H1 (cell line): ENCODE measurements around the gene H2AZ2. TPM values are rescaled to one million over a fixed set of nuclear protein-coding genes. Genes with fewer than 3 reads are reported as not detected.

ENCODE experiments used
- CTCF ChIA-PET: fragments of 300-600 bp; sonication (Branson Sonifier 250); formaldehyde crosslinking; loops from one replicate; lab custom pipeline; 2021; ENCODE audit not compliant: partially characterized antibody; lab: Charles Lee
- POLR2A ChIA-PET: fragments of 300-600 bp; sonication (Branson Sonifier 250); formaldehyde crosslinking; loops from one replicate; lab custom pipeline; 2021; ENCODE audit warnings: inconsistent platforms; ENCODE audit not compliant: partially characterized antibody; lab: Charles Lee
- DNase-seq, 2 experiments: peaks; one replicate each; pipeline versions ENCODE4 v3.0.0 to v3.0.0-alpha.2; 2010 to 2022; ENCODE audit warnings: low spot score in 2 of 2, low read depth in 1 of 2, mixed read lengths in 1 of 2
- FAIRE-seq: peaks from 2 replicates; lab custom pipeline; 2011; peaks lifted over from hg19 to GRCh38; lab: Jason Lieb, UNC
- H2AFZ ChIP-seq: 2 replicates; pipeline ENCODE4 v1.8.1; 2012; ENCODE audit warnings: low read length, inconsistent platforms
- H2AK5ac ChIP-seq: 2 replicates; pipeline ENCODE4 v1.6.1; 2013; ENCODE audit warnings: low read depth, low read length
- H2BK120ac ChIP-seq: replicated peaks from 2 replicates; pipeline ENCODE3; 2013; ENCODE audit warnings: low read depth, low read length, inconsistent platforms
- H2BK12ac ChIP-seq: 2 replicates; pipeline ENCODE4 v1.6.1; 2013; ENCODE audit warnings: low read depth, low read length
- H2BK15ac ChIP-seq: 2 replicates; pipeline ENCODE4 v1.6.1; 2013; ENCODE audit warnings: low read length
- H2BK20ac ChIP-seq: 2 replicates; pipeline ENCODE4 v1.6.1; 2013; ENCODE audit warnings: low read length
- H2BK5ac ChIP-seq: 2 replicates; pipeline ENCODE4 v1.6.1; 2013; ENCODE audit warnings: low read depth, low read length
- H3K14ac ChIP-seq: 2 replicates; pipeline ENCODE4 v1.6.1; 2013; ENCODE audit warnings: inconsistent platforms; ENCODE audit not compliant: insufficient read length
- H3K18ac ChIP-seq: 2 replicates; pipeline ENCODE4 v1.6.1; 2013; ENCODE audit warnings: low read length; ENCODE audit errors: extremely low read depth
- H3K23ac ChIP-seq: 2 replicates; pipeline ENCODE4 v1.6.1; 2013; ENCODE audit warnings: inconsistent platforms; ENCODE audit not compliant: insufficient read length
- H3K23me2 ChIP-seq: 2 replicates; pipeline ENCODE4 v1.6.1; 2013; ENCODE audit warnings: low read depth, low read length
- H3K27ac ChIP-seq: 2 replicates; pipeline ENCODE4 v1.6.1; 2011; ENCODE audit warnings: low read depth, low read length, inconsistent platforms
- H3K27me3 ChIP-seq, 4 experiments: replicated peaks in 1 of 4; 1 replicate in 1 of 4; 2 replicates in 3 of 4; pipeline versions ENCODE4 v1.6.1 to v1.8.1; 2011 to 2013; ENCODE audit warnings: low read length in 3 of 4, mild to moderate bottlenecking in 3 of 4, inconsistent platforms in 2 of 4, mixed read lengths in 2 of 4, moderate library complexity in 1 of 4; ENCODE audit not compliant: control insufficient read depth in 3 of 4, insufficient read depth in 3 of 4; ENCODE audit errors: extremely low read depth in 1 of 4
- H3K36me3 ChIP-seq, 4 experiments: 2 replicates each; pipeline versions ENCODE4 v1.6.1 to v1.8.1; 2011 to 2013; ENCODE audit warnings: mild to moderate bottlenecking in 4 of 4, low read length in 3 of 4, moderate library complexity in 2 of 4, control low read depth in 1 of 4, inconsistent platforms in 1 of 4; ENCODE audit not compliant: insufficient read depth in 4 of 4, control insufficient read depth in 2 of 4
- H3K4ac ChIP-seq: replicated peaks from 2 replicates; pipeline ENCODE3; 2013; ENCODE audit warnings: low read length, low read depth, mixed read lengths, inconsistent platforms; ENCODE audit not compliant: insufficient read length
- H3K4me1 ChIP-seq, 4 experiments: replicated peaks in 1 of 4; 1 replicate in 1 of 4; 2 replicates in 3 of 4; pipeline versions ENCODE4 v1.6.1 to v1.8.1; 2011 to 2013; ENCODE audit warnings: low read length in 3 of 4, inconsistent platforms in 2 of 4, mixed read lengths in 1 of 4; ENCODE audit not compliant: insufficient read depth in 4 of 4, control insufficient read depth in 3 of 4
- H3K4me2 ChIP-seq, 2 experiments: 2 replicates each; pipeline versions ENCODE4 v1.6.1 to v1.8.1; 2011 to 2013; ENCODE audit warnings: low read depth in 2 of 2, low read length in 2 of 2, control low read depth in 1 of 2, inconsistent platforms in 1 of 2, mild to moderate bottlenecking in 1 of 2; ENCODE audit not compliant: insufficient read depth in 1 of 2
- H3K4me3 ChIP-seq, 4 experiments: fragments of 200-600, 300-600 bp in 1 of 4; sonication (generic), shearing (Covaris generic), sonication (Bioruptor Twin) in 1 of 4; 2 replicates each; pipeline versions ENCODE4 v1.5.1 to v1.8.1; 2011 to 2016; ENCODE audit warnings: low read length in 4 of 4, low read depth in 3 of 4, control low read depth in 2 of 4, inconsistent platforms in 2 of 4, mild to moderate bottlenecking in 2 of 4, mixed read lengths in 1 of 4, moderate library complexity in 1 of 4; ENCODE audit not compliant: insufficient read depth in 2 of 4; ENCODE audit errors: extremely low read depth in 1 of 4
- H3K56ac ChIP-seq: replicated peaks from 2 replicates; pipeline ENCODE3; 2013; ENCODE audit warnings: low read depth, mild to moderate bottlenecking, mixed read lengths, low read length, inconsistent platforms; ENCODE audit not compliant: insufficient read length
- H3K79me1 ChIP-seq: 2 replicates; pipeline ENCODE4 v1.6.1; 2013; ENCODE audit warnings: low read depth, low read length, control low read depth
- H3K79me2 ChIP-seq, 2 experiments: 2 replicates each; pipeline versions ENCODE4 v1.6.1 to v1.8.1; 2012 to 2013; ENCODE audit warnings: low read length in 2 of 2, mild to moderate bottlenecking in 2 of 2, inconsistent platforms in 1 of 2; ENCODE audit not compliant: insufficient read depth in 2 of 2, control insufficient read depth in 1 of 2
- H3K9ac ChIP-seq, 4 experiments: replicated peaks in 1 of 4; 1 replicate in 1 of 4; 2 replicates in 3 of 4; pipeline versions ENCODE4 v1.6.1 to v1.8.1; 2011 to 2013; ENCODE audit warnings: low read depth in 3 of 4, low read length in 3 of 4, control low read depth in 2 of 4, mild to moderate bottlenecking in 2 of 4, moderate library complexity in 2 of 4, inconsistent platforms in 1 of 4; ENCODE audit errors: extremely low read depth in 1 of 4
- H3K9me3 ChIP-seq, 2 experiments: 2 replicates each; pipeline versions ENCODE4 v1.6.1 to v1.8.1; 2012 to 2013; ENCODE audit warnings: mild to moderate bottlenecking in 2 of 2, moderate library complexity in 2 of 2, control low read depth in 1 of 2, inconsistent platforms in 1 of 2, low read depth in 1 of 2, low read length in 1 of 2, mixed read lengths in 1 of 2; ENCODE audit not compliant: insufficient read depth in 2 of 2
- H4K20me1 ChIP-seq, 2 experiments: replicated peaks in 1 of 2; 2 replicates each; pipeline versions ENCODE3 to v1.8.1; 2011 to 2013; ENCODE audit warnings: inconsistent platforms in 2 of 2, low read length in 2 of 2, mild to moderate bottlenecking in 1 of 2; ENCODE audit not compliant: insufficient read depth in 2 of 2, control insufficient read depth in 1 of 2
- H4K5ac ChIP-seq: 2 replicates; pipeline ENCODE4 v1.6.1; 2013; ENCODE audit warnings: low read length, low read depth, mixed read lengths, inconsistent platforms; ENCODE audit not compliant: insufficient read length
- H4K8ac ChIP-seq: 2 replicates; pipeline ENCODE4 v1.8.0; 2013; ENCODE audit warnings: mild to moderate bottlenecking, moderate library complexity, low read length, inconsistent platforms; ENCODE audit not compliant: insufficient read depth; ENCODE audit errors: extremely low read depth
- H4K91ac ChIP-seq: replicated peaks from 2 replicates; pipeline ENCODE3; 2013; ENCODE audit warnings: low read length, mixed read lengths, inconsistent platforms; ENCODE audit not compliant: insufficient read length
- WGBS, 2 experiments: shearing (Covaris generic) in 1 of 2; methylation state at CpG; one replicate each; pipeline versions ENCODE4 v1.1.6 to v1.1.7; 2013 to 2015; ENCODE audit warnings: low lambda C conversion rate in 2 of 2, mixed read lengths in 2 of 2, inconsistent platforms in 1 of 2, low coverage in 1 of 2, missing lambda C conversion rate in 1 of 2; ENCODE audit not compliant: insufficient replicate concordance in 2 of 2, insufficient coverage in 1 of 2, insufficient read length in 1 of 2; ENCODE audit errors: extremely low coverage in 1 of 2, missing lambda C conversion rate in 1 of 2; 5-methylcytosine and 5-hydroxymethylcytosine counted together
- polyA plus RNA-seq, 7 experiments: library from polyadenylated mRNA; depleted of rRNA in 3 of 7; stranded (reverse) in 5 of 7; unstranded in 2 of 7; fragments of >200 nt in 5 of 7; fragments of 200-250 nt in 2 of 7; gene quantifications; 1 replicate in 5 of 7; 2 replicates in 1 of 7; 4 replicates in 1 of 7; pipeline versions ENCODE4 v1.2.1 to v1.2.3, GENCODE V29; 2011 to 2013; ENCODE audit warnings: missing spikeins in 2 of 7, mixed read lengths in 2 of 7
- total RNA-seq: library from RNA; stranded (reverse); fragmentation: NEBNext Ultra II Directional; extraction: Animal tissue kit (Norgen Biotek cat#: 25700); gene quantifications from 2 replicates; pipeline ENCODE4 v1.2.1, GENCODE V29; 2021

Gene H2AZ2
- total and polyA plus RNA-seq, 2 of the 8 experiments (the other 6 are each of a cell fraction or from before 2014, with no cell fraction given): 168 to 187 TPM

DNA sequence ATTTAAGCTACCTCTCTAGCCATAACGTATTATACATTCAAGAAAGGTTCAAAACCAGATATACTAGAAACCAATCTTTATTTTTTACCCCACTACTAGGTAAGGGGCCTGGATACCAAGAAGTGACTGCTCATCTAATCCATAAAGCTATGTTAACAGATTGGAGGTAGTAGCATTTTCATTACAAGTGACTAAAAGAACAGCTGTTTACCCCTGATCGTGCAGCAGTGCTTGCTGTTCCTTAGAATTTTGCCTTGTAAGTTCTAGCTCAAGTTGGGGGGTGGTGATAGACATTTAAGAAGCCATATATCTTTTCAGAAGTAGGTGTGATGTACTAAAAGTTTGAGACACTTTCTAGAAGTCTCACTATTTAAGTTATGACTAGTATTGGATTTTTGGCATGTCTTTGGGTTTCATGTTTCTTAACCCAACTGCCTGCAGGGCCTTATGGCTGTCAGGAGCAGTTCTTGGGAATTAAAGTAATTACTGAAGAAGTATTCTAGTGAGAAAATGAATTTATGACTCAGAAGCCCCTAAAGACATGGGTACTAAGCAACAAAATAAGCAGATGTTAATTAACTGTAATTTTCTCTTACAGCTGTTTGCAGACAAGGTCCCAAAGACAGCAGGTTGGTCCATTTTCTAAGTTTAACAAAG, 49.1 kb downstream of the H2AZ2 start:
- H3K14ac ChIP-seq: no peak overlapping the region
- no peak overlapping the region; a peak in 1 of 7 replicates for H3K9ac ChIP-seq
- H3K18ac ChIP-seq: no peak overlapping the region
- peaks cover 26 to 29% of the 10 kb centered on the region in 2 experiments for H4K20me1 ChIP-seq
- no peak overlapping the region for H2AFZ ChIP-seq
- no peak overlapping the region for H3K23ac ChIP-seq
- H4K5ac ChIP-seq: no peak overlapping the region
- DNase-seq: no peak
- peak overlapping the region; percentile 95 to 98 for H3K4me2 ChIP-seq
- no peak overlapping the region for H3K4ac ChIP-seq
- ChIA-PET CTCF (interaction anchor here (0.6 to 1.8 kb wide), 14 partner anchors 11 to 338 kb away, joined by 3 to 12 read pairs (median 5); no protein-coding TSS in a partner anchor), POLR2A (interaction anchor here (0.6 to 4.0 kb wide), 34 partner anchors 9 to 436 kb away, joined by 3 to 35 read pairs (median 4); partner anchors contain the start of genes H2AZ2, TBRG4 and ZMIZ2)
- peaks cover 5% of the 10 kb centered on the region for H3K23me2 ChIP-seq
- FAIRE-seq: no peak
- no peak overlapping the region for H2BK5ac ChIP-seq
- no peak overlapping the region for H2AK5ac ChIP-seq
- H3K79me1 ChIP-seq: no peaks in the 10 kb centered on the region
- H3K56ac ChIP-seq: peak overlapping the region; percentile 50
- peaks cover 19 to 41% of the 10 kb centered on the region in 2 experiments for H3K79me2 ChIP-seq
- H2BK15ac ChIP-seq: no peak overlapping the region
- WGBS, 2 experiments: 79% methylated on average over 2 of the region's 2 CpGs; no CpG with 5 or more reads in 1 of the 2 experiments
- H4K91ac ChIP-seq: no peak overlapping the region
- H4K8ac ChIP-seq: no peak overlapping the region
- H2BK20ac ChIP-seq: no peak overlapping the region
- peak overlapping the region; percentile 42 to 98 (median 83); a peak in 6 of 8 replicates for H3K4me3 ChIP-seq
- no peaks in the 10 kb centered on the region for H3K9me3 ChIP-seq
- no peak overlapping the region for H2BK120ac ChIP-seq
- no peaks in the 10 kb centered on the region for H3K27me3 ChIP-seq
- peaks cover 0 to 5% (median 0%) of the 10 kb centered on the region in 4 experiments; a peak in 3 of 7 replicates for H3K4me1 ChIP-seq
- H2BK12ac ChIP-seq: no peak overlapping the region
- H3K27ac ChIP-seq: no peak overlapping the region
- peaks cover 32 to 64% (median 50%) of the 10 kb centered on the region in 4 experiments for H3K36me3 ChIP-seq
